SU-DHL-6 (cell line): ENCODE results near the gene CLEC14A.

Experiments used
- H2AFZ ChIP-seq: fragments of 200-600 bp; sonication (generic); 2 replicates; pipeline ENCODE4 v1.6.1; 2014; ENCODE audit warnings: low read depth, mild to moderate bottlenecking, moderate library complexity, mixed read lengths, antibody characterized with exemption, low read length; ENCODE audit not compliant: severe bottlenecking
- H3F3A ChIP-seq: fragments of 200-600 bp; shearing (Covaris generic); 2 replicates; pipeline ENCODE4 v1.6.0; 2016; ENCODE audit warnings: antibody characterized with exemption, mild to moderate bottlenecking; ENCODE audit not compliant: insufficient read depth
- H3K27ac ChIP-seq: fragments of 200-600 bp; sonication (generic); 2 replicates; pipeline ENCODE4 v1.5.1; 2016; ENCODE audit warnings: low read depth, mild to moderate bottlenecking, low read length, moderate library complexity, mixed read lengths
- H3K27me3 ChIP-seq: fragments of 200-600 bp; sonication (generic), shearing (Covaris generic); 2 replicates; pipeline ENCODE4 v1.6.0; 2014; ENCODE audit warnings: mild to moderate bottlenecking, low read length
- H3K36me3 ChIP-seq: fragments of 200-600 bp; sonication (generic); 2 replicates; pipeline ENCODE4 v1.6.1; 2014; ENCODE audit warnings: mild to moderate bottlenecking, low read length, mixed read lengths
- H3K4me2 ChIP-seq: fragments of 300-600, 200-600 bp; shearing (Covaris generic), sonication (generic); 2 replicates; pipeline ENCODE4 v1.6.0; 2014; ENCODE audit warnings: low read length, low read depth, mild to moderate bottlenecking; ENCODE audit not compliant: poor library complexity, severe bottlenecking
- H3K4me3 ChIP-seq: fragments of 200-600 bp; sonication (generic); 2 replicates; pipeline ENCODE4 v1.5.1; 2014; ENCODE audit warnings: antibody characterized with exemption, low read length, mild to moderate bottlenecking, mixed read lengths; ENCODE audit not compliant: insufficient read depth, poor library complexity, severe bottlenecking
- H3K79me2 ChIP-seq: fragments of 200-600 bp; sonication (generic); 2 replicates; pipeline ENCODE4 v1.6.1; 2014; ENCODE audit warnings: mild to moderate bottlenecking, low read length, moderate library complexity; ENCODE audit not compliant: insufficient read depth
- H3K9ac ChIP-seq: fragments of 200-600 bp; sonication (generic); 2 replicates; pipeline ENCODE4 v1.7.0; 2014; ENCODE audit warnings: mild to moderate bottlenecking, low read length
- H3K9me2 ChIP-seq: fragments of 200-600 bp; sonication (generic); replicated peaks from 2 replicates; pipeline ENCODE4 v1.6.1; 2014; ENCODE audit warnings: low read length; ENCODE audit not compliant: insufficient read depth
- H3K9me3 ChIP-seq: fragments of 200-600 bp; sonication (generic); 2 replicates; pipeline ENCODE4 v1.6.1; 2014; ENCODE audit warnings: low read length, mixed read lengths; ENCODE audit not compliant: insufficient read depth
- H4K20me1 ChIP-seq: fragments of 200-600 bp; sonication (generic); 2 replicates; pipeline ENCODE4 v1.6.1; 2014; ENCODE audit warnings: low read depth, mild to moderate bottlenecking, antibody characterized with exemption, low read length, moderate library complexity, mixed read lengths
- CTCF ChIP-seq: fragments of 200-600 bp; sonication (generic); IDR thresholded peaks from one replicate; pipeline ENCODE4 v1.5.1; 2017; ENCODE audit warnings: antibody characterized with exemption, mild to moderate bottlenecking, low read length, moderate library complexity; ENCODE audit not compliant: insufficient read depth, poor library complexity, severe bottlenecking
- EZH2phosphoT487 ChIP-seq: fragments of 200-600 bp; sonication (generic), shearing (Covaris generic); conservative IDR thresholded peaks from 2 replicates; pipeline ENCODE4 v1.6.1; 2018; ENCODE audit warnings: mild to moderate bottlenecking, antibody characterized with exemption, low read length, moderate library complexity, mixed read lengths

CLEC14A gene

GRCh38 chr14:38280081-38280480, 24.2 kb upstream of the CLEC14A start:
- H3K79me2 ChIP-seq: no peaks in the 10 kb centered on the region
- H2AFZ ChIP-seq: no peak overlapping the region
- no peaks in the 10 kb centered on the region for H3F3A ChIP-seq
- H3K27ac ChIP-seq: no peak overlapping the region
- H3K27me3 ChIP-seq: no peaks in the 10 kb centered on the region
- no peaks in the 10 kb centered on the region for H3K9me3 ChIP-seq
- no peaks in the 10 kb centered on the region for H3K9me2 ChIP-seq
- H3K4me2 ChIP-seq: no peak overlapping the region
- H3K4me3 ChIP-seq: no peak overlapping the region
- H4K20me1 ChIP-seq: no peaks in the 10 kb centered on the region
- TF ChIP-seq EZH2phosphoT487 (no peak), CTCF (no peak)
- no peaks in the 10 kb centered on the region for H3K36me3 ChIP-seq
- H3K9ac ChIP-seq: no peak overlapping the region

- Histone ChIP-seq H3K9me3 (no peaks in the 10 kb centered on the region), H2AFZ (no peak overlapping the region), H3K27ac (no peak overlapping the region), H3K9ac (no peak overlapping the region), H3K79me2 (no peaks in the 10 kb centered on the region), H3K4me3 (no peak overlapping the region), H3F3A (no peaks in the 10 kb centered on the region), H3K27me3 (no peaks in the 10 kb centered on the region), H4K20me1 (no peaks in the 10 kb centered on the region), H3K9me2 (no peaks in the 10 kb centered on the region), H3K4me2 (no peak overlapping the region), H3K36me3 (no peaks in the 10 kb centered on the region)
- no peak for TF ChIP-seq EZH2phosphoT487
- no peak for TF ChIP-seq CTCF
Observed at GRCh38 chr14:38279572-38279971, 23.7 kb upstream of the CLEC14A start.

GRCh38 chr14:38278035-38278434, 22.1 kb upstream of the CLEC14A start:
- Histone ChIP-seq H3F3A (no peaks in the 10 kb centered on the region), H3K4me3 (no peak overlapping the region), H4K20me1 (no peaks in the 10 kb centered on the region), H3K9ac (no peak overlapping the region), H3K9me2 (no peaks in the 10 kb centered on the region), H2AFZ (no peak overlapping the region), H3K9me3 (no peaks in the 10 kb centered on the region), H3K79me2 (no peaks in the 10 kb centered on the region), H3K36me3 (no peaks in the 10 kb centered on the region), H3K4me2 (no peak overlapping the region), H3K27ac (no peak overlapping the region), H3K27me3 (no peaks in the 10 kb centered on the region)
- TF ChIP-seq EZH2phosphoT487: no peak
- no peak for TF ChIP-seq CTCF

- Histone ChIP-seq H3K9me3 (no peaks in the 10 kb centered on the region), H3K79me2 (no peaks in the 10 kb centered on the region), H3K27ac (no peak overlapping the region), H3K4me2 (no peak overlapping the region), H3K9ac (no peak overlapping the region), H3K36me3 (no peaks in the 10 kb centered on the region), H3K27me3 (no peaks in the 10 kb centered on the region), H3F3A (no peaks in the 10 kb centered on the region), H3K9me2 (no peaks in the 10 kb centered on the region), H2AFZ (no peak overlapping the region), H4K20me1 (no peaks in the 10 kb centered on the region), H3K4me3 (no peak overlapping the region)
- no peak for TF ChIP-seq EZH2phosphoT487
- TF ChIP-seq CTCF: no peak
Observed at GRCh38 chr14:38262844-38263243, 7.0 kb upstream of the CLEC14A start.
